Measurements from ENCODE around the gene CNTN4. TPM values are rescaled to one million over a fixed set of nuclear protein-coding genes. Genes with fewer than 3 reads are reported as not detected.

CNTN4 gene
- total and polyA plus RNA-seq, 2 donors (not counting 3 experiments of a cell fraction or from before 2014, with no cell fraction given) = not detected

DNA sequence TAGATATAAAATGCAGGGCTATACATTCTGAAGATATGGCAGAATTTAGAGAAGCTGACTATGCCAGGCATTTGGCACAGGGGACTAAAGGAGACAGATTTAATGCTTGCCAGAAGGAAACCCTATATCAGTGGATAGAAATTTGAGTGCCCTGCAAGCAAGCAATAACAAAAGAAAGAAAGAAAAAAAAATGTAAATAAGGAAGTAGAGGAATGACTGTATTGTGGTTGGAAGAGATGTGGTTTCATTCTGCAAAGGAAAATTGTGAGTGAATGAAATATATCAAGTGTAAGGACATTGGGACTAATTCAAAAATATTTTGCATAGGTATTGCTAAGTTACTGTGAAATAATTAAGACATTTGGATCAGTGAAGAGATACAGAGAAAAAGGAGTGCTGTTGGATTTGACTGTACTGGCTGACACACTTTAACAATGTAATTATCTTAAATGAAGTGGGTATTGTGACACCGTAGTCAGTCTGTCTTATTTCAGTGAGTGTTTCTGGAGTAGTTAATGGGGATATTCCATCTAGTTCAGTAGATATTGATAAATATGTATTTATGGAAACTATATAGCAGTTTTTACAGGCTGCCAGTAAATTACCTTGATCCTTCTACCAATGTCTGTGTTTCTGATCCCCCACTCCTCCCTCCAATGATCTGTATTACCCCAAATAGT, 418.2 kb downstream of the CNTN4 start:
- Histone ChIP-seq H3K4me2 (ENCODE audit: insufficient read depth, low read length) (no peak overlapping the region), H3K27me3 (ENCODE audit: control insufficient read depth in 2 of 2, insufficient read depth in 2 of 2, low read length in 2 of 2) (no peaks in the 10 kb centered on the region), H4K20me1 (replicated peaks; ENCODE audit: control insufficient read depth, extremely low read depth, insufficient read depth, low read length) (no peaks in the 10 kb centered on the region), H3K4me1 (ENCODE audit: control insufficient read depth, extremely low read depth, insufficient read depth, low read length) (no peaks in the 10 kb centered on the region), H3K9me3 (replicated peaks; ENCODE audit: control insufficient read depth, insufficient read depth, low read length) (peaks cover 3% of the 10 kb centered on the region), H3K9me1 (replicated peaks; ENCODE audit: control insufficient read depth, extremely low read depth, insufficient read depth, low read length) (no peaks in the 10 kb centered on the region), H3K27ac (ENCODE audit: insufficient read depth, low read depth, low read length) (no peak overlapping the region), H3K36me3 (ENCODE audit: control insufficient read depth in 2 of 2, extremely low read depth in 1 of 2, insufficient read depth in 2 of 2, low read length in 2 of 2) (no peaks in the 10 kb centered on the region), H2AFZ (ENCODE audit: low read depth, low read length) (no peak overlapping the region), H3K79me2 (ENCODE audit: control insufficient read depth, insufficient read depth, low read length) (no peaks in the 10 kb centered on the region), H3K4me3 (replicated peaks in 1 of 3; ENCODE audit: insufficient read depth in 1 of 3, low read depth in 1 of 3, low read length in 3 of 3) (no peak overlapping the region), H3K9ac (replicated peaks; ENCODE audit: extremely low read depth, insufficient read depth, low read length) (no peak overlapping the region)
- CTCF ChIA-PET = no interaction called here
- no peak for FAIRE-seq
- POLR2A ChIA-PET = no interaction called here
- dilution Hi-C loops (cut with MboI; ENCODE audit: extremely low pct_ligation_motif_present, low sequenced_read_pairs) (no loop called here), intact Hi-C loops (cut with micrococcal nuclease) (no loop called here)
- no peak for TF ChIP-seq POLR2A (IDR thresholded peaks at IDR 0.05; ENCODE audit: low read depth, low read length)
- TF ChIP-seq POLR2AphosphoS5 (IDR thresholded peaks at IDR 0.05; ENCODE audit: insufficient read depth, low read depth, low read length) = no peak
- TF ChIP-seq, protein P1, sequence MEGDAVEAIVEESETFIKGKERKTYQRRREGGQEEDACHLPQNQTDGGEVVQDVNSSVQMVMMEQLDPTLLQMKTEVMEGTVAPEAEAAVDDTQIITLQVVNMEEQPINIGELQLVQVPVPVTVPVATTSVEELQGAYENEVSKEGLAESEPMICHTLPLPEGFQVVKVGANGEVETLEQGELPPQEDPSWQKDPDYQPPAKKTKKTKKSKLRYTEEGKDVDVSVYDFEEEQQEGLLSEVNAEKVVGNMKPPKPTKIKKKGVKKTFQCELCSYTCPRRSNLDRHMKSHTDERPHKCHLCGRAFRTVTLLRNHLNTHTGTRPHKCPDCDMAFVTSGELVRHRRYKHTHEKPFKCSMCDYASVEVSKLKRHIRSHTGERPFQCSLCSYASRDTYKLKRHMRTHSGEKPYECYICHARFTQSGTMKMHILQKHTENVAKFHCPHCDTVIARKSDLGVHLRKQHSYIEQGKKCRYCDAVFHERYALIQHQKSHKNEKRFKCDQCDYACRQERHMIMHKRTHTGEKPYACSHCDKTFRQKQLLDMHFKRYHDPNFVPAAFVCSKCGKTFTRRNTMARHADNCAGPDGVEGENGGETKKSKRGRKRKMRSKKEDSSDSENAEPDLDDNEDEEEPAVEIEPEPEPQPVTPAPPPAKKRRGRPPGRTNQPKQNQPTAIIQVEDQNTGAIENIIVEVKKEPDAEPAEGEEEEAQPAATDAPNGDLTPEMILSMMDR (IDR thresholded peaks at IDR 0.05; ENCODE audit: extremely low read depth in 1 of 2, insufficient read depth in 1 of 2, low read depth in 1 of 2, low read length in 2 of 2) = no peak
- TF ChIP-seq EZH2 (IDR thresholded peaks at IDR 0.05; ENCODE audit: borderline replicate concordance, low read depth, low read length, severe bottlenecking) = no peak
- TF ChIP-seq JUN (IDR thresholded peaks at IDR 0.05; ENCODE audit: borderline replicate concordance, insufficient read depth, insufficient read length, low read depth) = no peak
- no peak for TF ChIP-seq GATA2 (IDR thresholded peaks at IDR 0.05; ENCODE audit: insufficient read depth, insufficient read length, low read depth, low read length)
- no peak for TF ChIP-seq FOS (IDR thresholded peaks at IDR 0.05; ENCODE audit: borderline replicate concordance, insufficient read depth, low read length)
- TF ChIP-seq MYC (IDR thresholded peaks at IDR 0.05; ENCODE audit: low read depth, low read length) = no peak
- TF ChIP-seq, protein P2, sequence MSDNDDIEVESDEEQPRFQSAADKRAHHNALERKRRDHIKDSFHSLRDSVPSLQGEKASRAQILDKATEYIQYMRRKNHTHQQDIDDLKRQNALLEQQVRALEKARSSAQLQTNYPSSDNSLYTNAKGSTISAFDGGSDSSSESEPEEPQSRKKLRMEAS (IDR thresholded peaks at IDR 0.05; ENCODE audit: insufficient read depth, insufficient read length) = no peak
- DNase-seq (ENCODE audit: low read depth, low spot score) = no peak
- no TSS peak for BruUV-seq (replicated peaks)

All from endothelial cell of umbilical vein (primary cell).